Occipital lobe (tissue), 2 donors: ENCODE results near the gene CNTN2. TPM values are rescaled to one million over a fixed set of nuclear protein-coding genes. Genes with fewer than 3 reads are reported as not detected.

Experiments
- DNase-seq: peaks from one replicate; lab custom pipeline; 2025; lab: John Stamatoyannopoulos, UW
- total RNA-seq: library from RNA; depleted of rRNA; stranded (reverse); fragments of >200 nt; gene quantifications from one replicate; pipeline ENCODE4 v1.2.3, GENCODE V29; 2014

The CNTN2 gene, protein sequence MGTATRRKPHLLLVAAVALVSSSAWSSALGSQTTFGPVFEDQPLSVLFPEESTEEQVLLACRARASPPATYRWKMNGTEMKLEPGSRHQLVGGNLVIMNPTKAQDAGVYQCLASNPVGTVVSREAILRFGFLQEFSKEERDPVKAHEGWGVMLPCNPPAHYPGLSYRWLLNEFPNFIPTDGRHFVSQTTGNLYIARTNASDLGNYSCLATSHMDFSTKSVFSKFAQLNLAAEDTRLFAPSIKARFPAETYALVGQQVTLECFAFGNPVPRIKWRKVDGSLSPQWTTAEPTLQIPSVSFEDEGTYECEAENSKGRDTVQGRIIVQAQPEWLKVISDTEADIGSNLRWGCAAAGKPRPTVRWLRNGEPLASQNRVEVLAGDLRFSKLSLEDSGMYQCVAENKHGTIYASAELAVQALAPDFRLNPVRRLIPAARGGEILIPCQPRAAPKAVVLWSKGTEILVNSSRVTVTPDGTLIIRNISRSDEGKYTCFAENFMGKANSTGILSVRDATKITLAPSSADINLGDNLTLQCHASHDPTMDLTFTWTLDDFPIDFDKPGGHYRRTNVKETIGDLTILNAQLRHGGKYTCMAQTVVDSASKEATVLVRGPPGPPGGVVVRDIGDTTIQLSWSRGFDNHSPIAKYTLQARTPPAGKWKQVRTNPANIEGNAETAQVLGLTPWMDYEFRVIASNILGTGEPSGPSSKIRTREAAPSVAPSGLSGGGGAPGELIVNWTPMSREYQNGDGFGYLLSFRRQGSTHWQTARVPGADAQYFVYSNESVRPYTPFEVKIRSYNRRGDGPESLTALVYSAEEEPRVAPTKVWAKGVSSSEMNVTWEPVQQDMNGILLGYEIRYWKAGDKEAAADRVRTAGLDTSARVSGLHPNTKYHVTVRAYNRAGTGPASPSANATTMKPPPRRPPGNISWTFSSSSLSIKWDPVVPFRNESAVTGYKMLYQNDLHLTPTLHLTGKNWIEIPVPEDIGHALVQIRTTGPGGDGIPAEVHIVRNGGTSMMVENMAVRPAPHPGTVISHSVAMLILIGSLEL
- 22.8 TPM for total RNA-seq

DNA sequence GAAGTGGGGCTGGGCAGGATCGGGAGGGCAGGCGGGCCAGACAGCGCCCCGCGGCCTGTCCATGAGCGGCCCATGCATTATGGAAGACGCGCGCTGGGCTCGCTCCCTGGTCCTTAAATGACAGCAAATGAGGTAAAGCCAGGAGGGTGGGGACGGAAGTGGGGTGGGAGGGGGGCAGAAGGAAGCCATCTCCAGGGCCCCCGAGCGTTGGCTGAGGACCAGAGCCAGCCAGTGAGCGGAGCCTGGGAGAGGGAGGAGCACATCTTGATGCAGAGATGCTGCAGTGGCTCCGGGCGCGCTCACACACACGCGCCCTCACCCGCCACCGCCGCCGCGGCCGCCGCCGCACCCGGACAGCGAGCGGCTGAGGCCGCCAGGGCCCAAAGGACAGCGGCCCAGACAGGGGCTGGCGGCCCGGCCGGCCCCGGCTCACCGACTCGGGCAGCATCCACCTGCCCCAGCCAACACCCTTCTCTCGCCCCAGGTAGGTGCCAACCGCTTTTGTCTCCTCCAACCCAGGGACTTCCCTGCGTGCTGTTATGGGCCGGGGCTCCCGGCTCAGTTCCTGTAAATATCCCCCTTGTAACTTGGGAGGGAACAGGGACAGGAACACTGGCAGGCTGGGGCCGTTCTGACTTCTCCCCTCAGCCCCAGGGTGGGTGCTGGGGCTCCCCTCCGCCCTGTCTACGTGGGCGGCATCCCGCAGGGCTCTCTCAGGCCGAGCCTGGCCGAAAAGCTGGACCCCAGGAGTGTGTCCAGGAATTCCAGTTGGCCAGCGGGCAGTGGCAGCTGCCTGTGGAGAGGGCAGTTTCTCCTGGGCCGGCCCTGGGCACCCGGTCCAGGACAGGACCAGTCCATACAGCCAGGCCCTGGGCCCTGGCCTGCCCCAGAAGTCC is at the start of gene CNTN2:
Gene CNTN2 (plus strand): TSS at position 302 of the 896 bp plus-strand sequence. CDS start 9,974 bp downstream, outside the sequence.
- DNase-seq, result peak; percentile 91

DNA sequence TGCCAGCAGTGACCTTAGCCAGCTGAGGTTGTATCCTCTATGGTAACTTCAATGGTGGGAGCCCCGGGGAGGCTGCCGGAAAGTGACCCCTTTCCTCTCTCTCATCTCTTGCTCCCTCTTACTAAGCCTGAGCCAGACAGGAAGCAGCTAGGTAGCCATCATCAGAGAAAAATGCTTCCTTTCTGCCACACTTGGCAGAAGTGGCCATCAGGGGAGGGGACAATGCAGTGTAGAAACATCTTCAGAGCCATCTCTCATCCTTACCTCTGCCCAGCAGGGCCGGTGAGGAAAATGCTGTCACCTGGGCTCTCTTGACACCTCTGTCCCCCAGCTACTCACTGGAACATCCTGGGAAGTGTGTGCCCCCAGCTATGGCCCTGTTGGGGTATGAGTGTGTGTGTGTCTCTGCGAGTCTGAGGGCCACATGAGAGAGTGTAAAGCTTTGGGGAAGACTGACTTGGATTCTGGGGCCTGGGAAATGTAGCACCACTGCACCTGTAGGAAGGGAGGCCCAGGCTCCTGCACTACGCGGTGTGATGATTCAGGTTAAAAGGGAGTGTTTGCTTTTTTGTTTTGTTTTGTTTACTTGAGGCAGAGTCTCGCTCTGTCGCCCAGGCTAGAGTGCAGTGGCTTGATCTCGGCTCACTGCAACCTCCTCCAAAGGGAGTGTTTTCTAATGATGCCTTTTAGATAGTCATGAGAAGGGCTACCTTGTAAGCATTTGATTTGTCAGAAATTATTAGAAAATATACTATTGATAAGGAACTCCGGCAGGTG is 48.7 kb upstream of the CNTN2 start:
- no peak for DNase-seq

DNA sequence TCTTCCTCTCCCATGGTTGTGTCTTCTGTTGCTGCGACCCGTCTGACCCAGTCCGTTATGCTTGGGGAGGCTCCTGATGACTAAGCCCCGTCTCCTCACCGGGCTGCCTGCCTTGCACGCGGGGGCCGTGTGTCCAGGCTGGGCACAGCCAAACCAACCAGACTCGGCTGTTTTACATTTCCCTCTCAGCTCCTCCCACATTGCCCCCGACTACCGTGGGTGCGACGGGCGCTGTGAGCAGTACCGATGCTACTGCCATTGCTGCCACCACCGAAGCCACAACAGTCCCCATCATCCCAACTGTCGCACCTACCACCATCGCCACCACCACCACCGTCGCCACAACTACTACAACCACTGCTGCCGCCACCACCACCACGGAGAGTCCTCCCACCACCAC is 46.0 kb upstream of the CNTN2 start:
- DNase-seq, result peak; percentile 32

DNA sequence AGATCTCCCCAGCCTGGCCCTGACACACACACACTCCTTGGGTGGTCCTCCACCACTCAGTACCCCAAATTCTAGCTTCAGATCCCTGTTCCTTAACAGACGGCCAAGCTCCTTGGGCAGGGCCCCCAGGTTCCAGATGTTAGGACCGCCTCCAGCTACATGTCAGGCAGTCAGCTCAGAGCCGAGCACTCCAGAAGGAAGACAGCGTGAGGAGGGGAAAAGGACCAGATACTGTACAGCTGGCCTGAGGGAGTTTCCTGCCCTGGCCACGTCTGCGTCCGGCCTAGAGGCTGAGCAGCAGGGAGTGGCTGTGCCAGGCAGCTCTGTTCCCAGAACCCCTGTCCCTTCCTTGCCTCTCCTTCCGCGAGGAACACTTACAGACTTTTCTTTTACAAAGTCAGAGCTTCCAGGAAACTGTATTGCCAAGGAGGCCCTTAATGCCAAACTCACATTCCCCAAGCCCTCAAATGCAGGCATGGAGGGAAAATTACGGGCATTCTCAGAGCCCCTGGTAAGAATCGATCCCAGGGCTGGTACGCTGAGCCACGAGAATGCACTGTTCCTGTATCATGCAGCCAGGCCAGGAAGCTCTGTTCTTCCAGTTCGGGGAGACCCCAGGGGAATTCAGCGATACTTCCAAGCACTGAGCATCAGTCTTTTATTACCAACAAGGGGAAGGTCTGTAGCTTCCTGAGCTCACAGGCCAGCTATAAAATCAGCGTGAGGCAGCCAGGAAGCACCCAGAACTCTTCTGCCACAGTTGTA is 45.2 kb upstream of the CNTN2 start:
- no peak for DNase-seq

DNA sequence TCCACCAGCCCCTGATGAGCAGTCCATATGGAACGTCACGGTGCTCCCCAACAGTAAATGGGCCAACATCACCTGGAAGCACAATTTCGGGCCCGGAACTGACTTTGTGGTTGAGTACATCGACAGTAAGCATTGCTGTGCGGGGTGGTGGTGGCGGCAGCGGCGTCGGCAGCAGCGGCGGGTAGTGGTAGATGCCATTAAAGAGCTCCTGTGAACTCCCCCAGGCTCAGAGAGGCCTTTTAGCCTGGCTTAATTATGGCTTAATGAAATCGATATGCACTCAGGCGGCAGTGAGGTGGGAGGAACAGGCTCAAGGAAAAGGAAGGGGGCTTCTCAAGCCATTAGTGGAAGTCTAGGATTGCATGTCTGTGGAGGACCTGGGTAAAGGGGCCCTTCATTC is 41.9 kb upstream of the CNTN2 start:
- DNase-seq, result no peak

- DNase-seq, result no peak
These were observed 40.3 kb upstream of the CNTN2 start for GRCh38 chr1:205002705-205003104.

DNA sequence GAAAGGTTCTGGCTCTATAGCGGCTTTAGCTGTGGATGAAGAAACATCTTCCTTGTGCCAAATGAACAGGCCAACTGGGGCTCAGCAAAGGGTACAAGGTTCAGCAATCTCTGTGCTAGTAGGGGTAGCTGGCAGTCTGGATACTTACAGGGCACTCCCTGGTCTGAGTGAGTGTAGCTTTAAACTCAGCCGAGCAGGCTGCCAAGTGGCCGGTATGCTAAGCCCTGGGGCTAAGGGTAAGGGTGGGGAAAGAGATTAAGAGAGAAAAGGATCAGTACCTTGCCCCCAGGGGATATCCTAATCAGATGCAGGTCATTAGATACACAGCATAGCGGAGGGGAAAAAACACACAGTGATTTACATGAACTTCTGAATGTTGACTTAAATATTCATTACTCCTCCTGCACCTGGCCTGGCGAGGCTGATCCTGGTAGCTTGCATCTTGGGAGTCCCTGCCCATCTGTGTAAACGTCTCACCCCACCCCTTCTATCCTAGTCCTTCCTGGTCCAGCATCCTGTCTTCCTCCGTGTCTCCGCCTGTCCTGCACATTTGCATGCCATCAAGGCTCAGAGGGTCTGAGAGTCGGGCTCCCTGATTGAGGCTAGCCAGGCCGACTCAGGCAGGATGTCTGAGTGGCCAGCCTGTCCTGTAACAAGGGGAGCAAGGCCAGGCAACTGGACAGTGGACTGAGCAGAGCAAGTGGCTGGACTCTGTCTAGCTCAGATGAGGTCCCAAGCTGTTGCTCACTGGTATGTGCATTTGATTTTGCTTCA is 39.5 kb upstream of the CNTN2 start:
- no peak for DNase-seq

- peak; percentile 66 for DNase-seq
These were observed 38.7 kb upstream of the CNTN2 start for GRCh38 chr1:205004351-205004750.

DNA sequence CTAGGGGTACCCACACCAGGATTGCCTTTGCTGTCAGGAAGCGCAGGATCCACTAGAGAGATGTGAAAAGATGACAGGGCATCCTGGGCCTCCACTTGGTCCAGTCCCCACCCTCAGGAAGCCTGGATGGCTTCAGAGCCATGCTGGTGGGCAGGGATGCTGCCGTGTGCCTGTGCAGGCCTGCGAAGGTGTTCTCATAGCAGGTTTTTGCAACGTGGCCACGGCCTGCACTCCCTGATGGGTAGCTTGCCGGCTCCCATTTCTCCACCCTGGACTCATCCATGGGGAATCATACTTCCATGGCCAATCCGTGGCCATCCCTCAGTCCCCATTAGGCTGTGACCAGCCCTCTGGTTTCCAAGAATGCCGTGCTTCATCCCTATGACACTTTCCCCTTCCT is 34.1 kb upstream of the CNTN2 start:
- no peak for DNase-seq

DNA sequence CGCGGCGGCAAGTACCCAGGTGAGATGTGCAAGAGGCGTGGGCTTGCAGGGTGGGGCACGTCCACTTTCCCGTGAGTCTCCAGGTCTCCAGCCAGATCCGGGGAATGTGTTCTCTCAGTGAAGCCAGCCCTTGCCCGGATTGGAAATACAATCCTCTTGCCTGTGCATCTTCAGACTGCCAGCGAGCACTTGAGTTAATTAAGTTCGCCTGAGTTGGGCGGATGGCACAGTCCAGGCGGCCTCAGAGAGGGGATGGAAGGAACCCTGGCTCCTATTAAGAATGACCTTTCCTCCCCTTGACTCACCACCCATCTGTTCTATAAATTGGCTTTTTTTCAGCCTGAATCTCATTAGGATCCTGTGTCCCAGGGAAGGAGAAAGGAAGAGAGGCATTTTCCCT is 33.3 kb upstream of the CNTN2 start:
- no peak for DNase-seq

- no peak for DNase-seq
These were observed 30.4 kb upstream of the CNTN2 start for GRCh38 chr1:205012391-205013140.

DNA sequence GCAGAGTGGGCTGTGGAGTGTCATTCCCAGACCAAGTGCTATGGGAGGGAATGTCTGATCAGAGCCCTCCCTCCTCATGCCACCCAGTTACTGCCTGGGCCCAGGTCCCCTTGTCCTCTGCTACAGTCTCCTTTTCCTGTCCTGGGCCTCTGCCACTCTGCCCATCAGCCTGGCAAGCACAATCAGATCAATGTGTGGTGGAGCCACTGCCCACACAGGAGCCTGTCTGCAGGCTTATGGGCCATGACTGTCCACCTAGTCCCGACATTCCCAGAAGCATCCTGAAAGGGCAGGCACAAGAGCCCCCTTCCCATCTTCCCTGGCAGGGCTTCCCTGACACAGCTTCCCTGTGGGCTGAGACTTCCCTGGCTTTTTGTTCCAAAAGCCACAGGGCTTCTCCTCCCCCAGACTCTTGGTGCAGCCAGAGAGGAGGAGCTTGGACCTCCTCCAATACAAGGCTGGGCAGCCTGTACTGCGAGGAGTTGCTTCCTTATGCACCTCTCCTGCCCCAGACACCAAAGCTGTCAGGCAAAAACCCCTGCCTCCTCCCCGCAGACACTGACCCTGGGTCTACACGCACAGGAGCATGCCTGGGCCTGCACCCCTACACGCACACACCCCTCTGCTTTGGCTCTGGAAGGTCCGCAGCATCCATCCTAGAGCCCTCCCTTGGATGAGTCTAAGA is 29.2 kb upstream of the CNTN2 start:
- DNase-seq, result peak; percentile 8

DNA sequence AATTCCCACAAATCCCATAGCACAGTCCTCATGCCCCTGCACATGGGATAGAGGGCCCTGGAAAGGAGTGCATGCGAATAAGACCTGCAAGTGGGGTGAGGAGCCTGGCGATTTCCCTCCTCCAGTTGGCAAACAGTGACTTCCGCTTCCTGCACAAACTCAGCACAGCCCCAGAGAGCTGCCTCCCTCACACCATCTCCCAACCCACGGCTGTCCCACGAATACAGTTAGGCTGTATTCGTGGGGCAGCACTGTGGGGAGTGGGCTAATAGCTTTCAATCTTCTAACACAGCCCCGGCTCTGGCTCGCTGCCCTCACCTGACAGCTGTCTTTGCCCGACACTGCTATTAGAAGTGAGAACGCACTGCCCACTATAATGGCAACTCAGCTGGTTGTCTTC is 28.2 kb upstream of the CNTN2 start:
- no peak for DNase-seq

GRCh38 chr1:205015241-205015640 is 27.8 kb upstream of the CNTN2 start:
- no peak for DNase-seq

- DNase-seq, result no peak
These were observed 26.9 kb upstream of the CNTN2 start for GRCh38 chr1:205016075-205016474.

GRCh38 chr1:205016584-205016983 is 26.4 kb upstream of the CNTN2 start:
- DNase-seq, result no peak

GRCh38 chr1:205017001-205017400 is 26.0 kb upstream of the CNTN2 start:
- no peak for DNase-seq

- no peak for DNase-seq
These were observed 25.2 kb upstream of the CNTN2 start for GRCh38 chr1:205017766-205018165.
